ENCODE measurements around the gene TBX10. TPM values are rescaled to one million over a fixed set of nuclear protein-coding genes. Genes with fewer than 3 reads are reported as not detected.
A peak's percentile ranks its signal among the peaks of the same experiment; 100 is the strongest.

Gene TBX10
- total RNA-seq, 1 donor: not detected

- H3K4me3 ChIP-seq (ENCODE audit: low read depth, low read length): peak overlapping the region; percentile 82
- peak; percentile 58 for DNase-seq (ENCODE audit: low read depth)
- TF ChIP-seq, protein P1, sequence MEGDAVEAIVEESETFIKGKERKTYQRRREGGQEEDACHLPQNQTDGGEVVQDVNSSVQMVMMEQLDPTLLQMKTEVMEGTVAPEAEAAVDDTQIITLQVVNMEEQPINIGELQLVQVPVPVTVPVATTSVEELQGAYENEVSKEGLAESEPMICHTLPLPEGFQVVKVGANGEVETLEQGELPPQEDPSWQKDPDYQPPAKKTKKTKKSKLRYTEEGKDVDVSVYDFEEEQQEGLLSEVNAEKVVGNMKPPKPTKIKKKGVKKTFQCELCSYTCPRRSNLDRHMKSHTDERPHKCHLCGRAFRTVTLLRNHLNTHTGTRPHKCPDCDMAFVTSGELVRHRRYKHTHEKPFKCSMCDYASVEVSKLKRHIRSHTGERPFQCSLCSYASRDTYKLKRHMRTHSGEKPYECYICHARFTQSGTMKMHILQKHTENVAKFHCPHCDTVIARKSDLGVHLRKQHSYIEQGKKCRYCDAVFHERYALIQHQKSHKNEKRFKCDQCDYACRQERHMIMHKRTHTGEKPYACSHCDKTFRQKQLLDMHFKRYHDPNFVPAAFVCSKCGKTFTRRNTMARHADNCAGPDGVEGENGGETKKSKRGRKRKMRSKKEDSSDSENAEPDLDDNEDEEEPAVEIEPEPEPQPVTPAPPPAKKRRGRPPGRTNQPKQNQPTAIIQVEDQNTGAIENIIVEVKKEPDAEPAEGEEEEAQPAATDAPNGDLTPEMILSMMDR (IDR thresholded peaks at IDR 0.05; ENCODE audit: insufficient read depth, low read length): no peak
Measured at GRCh38 chr11:67584205-67584880, 55.2 kb downstream of the TBX10 start.

DNA sequence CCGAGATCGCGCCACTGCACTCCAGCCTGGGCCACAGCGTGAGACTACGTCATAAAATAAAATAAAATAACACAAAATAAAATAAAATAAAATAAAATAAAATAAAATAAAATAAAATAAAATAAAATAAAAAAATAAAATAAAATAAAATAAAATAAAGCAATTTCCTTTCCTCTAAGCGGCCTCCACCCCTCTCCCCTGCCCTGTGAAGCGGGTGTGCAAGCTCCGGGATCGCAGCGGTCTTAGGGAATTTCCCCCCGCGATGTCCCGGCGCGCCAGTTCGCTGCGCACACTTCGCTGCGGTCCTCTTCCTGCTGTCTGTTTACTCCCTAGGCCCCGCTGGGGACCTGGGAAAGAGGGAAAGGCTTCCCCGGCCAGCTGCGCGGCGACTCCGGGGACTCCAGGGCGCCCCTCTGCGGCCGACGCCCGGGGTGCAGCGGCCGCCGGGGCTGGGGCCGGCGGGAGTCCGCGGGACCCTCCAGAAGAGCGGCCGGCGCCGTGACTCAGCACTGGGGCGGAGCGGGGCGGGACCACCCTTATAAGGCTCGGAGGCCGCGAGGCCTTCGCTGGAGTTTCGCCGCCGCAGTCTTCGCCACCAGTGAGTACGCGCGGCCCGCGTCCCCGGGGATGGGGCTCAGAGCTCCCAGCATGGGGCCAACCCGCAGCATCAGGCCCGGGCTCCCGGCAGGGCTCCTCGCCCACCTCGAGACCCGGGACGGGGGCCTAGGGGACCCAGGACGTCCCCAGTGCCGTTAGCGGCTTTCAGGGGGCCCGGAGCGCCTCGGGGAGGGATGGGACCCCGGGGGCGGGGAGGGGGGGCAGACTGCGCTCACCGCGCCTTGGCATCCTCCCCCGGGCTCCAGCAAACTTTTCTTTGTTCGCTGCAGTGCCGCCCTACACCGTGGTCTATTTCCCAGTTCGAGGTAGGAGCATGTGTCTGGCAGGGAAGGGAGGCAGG, 56.0 kb downstream of the TBX10 start, which contains the start of gene GSTP1:
Gene GSTP1, plus strand, starts transcription at position 566 of the 958 bp plus-strand sequence. Its CDS starts 32 bp downstream, at position 598.
- peak within 1 kb of the TSS; percentile 82 for H3K4me3 ChIP-seq (ENCODE audit: low read depth, low read length)
- TF ChIP-seq, protein P1 (IDR thresholded peaks at IDR 0.05; ENCODE audit: insufficient read depth, low read length): peak; percentile 57
- DNase-seq (ENCODE audit: low read depth): peak; percentile 85

GRCh38 chr11:67582011-67582410, 57.6 kb downstream of the TBX10 start:
- H3K4me3 ChIP-seq (ENCODE audit: low read depth, low read length): no peak overlapping the region
- TF ChIP-seq, protein P1 (IDR thresholded peaks at IDR 0.05; ENCODE audit: insufficient read depth, low read length): no peak
- DNase-seq (ENCODE audit: low read depth): no peak

DNA sequence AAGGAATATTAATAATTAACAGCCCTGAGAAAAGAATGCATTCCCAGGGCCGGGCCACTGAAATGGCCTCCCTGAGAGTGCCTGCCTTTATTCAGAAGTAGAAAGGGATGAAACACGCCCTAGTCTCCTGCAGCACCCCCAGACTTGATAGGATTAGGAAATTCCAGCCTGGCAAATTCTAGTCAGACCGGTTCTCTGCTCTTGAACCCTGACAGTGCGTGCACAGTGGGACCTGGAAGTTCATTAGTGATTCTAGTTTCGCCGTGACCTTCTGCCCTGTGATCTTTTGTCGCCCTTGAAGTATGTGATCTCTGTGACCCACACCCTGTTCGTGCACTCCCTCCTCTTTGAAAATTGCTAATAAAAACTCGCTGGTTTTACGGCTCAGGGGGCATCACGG, 58.1 kb downstream of the TBX10 start:
- DNase-seq (ENCODE audit: low read depth): no peak
- no peak overlapping the region for H3K4me3 ChIP-seq (ENCODE audit: low read depth, low read length)
- TF ChIP-seq, protein P1 (IDR thresholded peaks at IDR 0.05; ENCODE audit: insufficient read depth, low read length): no peak

Small RNAs within 50 kb of the gene (small RNA-seq; reads per million reads assigned to genes)
- not detected for gene AP003385.3
- gene RPL37P2: not detected

Other genes with a start within 250 kb of the TBX10 start
- gene RAD9A, start 247.8 kb downstream of the TBX10 start, total RNA-seq (ENCODE audit: low replicate concordance): 4.7 and 11.2 TPM in 2 replicates
- gene PPP1CA, start 237.9 kb downstream of the TBX10 start, total RNA-seq (ENCODE audit: low replicate concordance): 97.6 and 129 TPM in 2 replicates
- not detected in 2 replicates for gene TBC1D10C, start 235.7 kb downstream of the TBX10 start, total RNA-seq (ENCODE audit: low replicate concordance)
- 0.09 and 0.16 TPM in 2 replicates for gene CARNS1, start 224.1 kb downstream of the TBX10 start, total RNA-seq (ENCODE audit: low replicate concordance)
- gene RPS6KB2, start 211.3 kb downstream of the TBX10 start, total RNA-seq (ENCODE audit: low replicate concordance): 19.7 and 35.6 TPM in 2 replicates
- 0.41 and 0.45 TPM in 2 replicates for gene PTPRCAP, start 202.1 kb downstream of the TBX10 start, total RNA-seq (ENCODE audit: low replicate concordance)
- gene CORO1B, start 196.3 kb downstream of the TBX10 start, total RNA-seq (ENCODE audit: low replicate concordance): 42.3 and 76.4 TPM in 2 replicates
- gene GPR152, start 187.0 kb downstream of the TBX10 start, total RNA-seq (ENCODE audit: low replicate concordance): not detected in 2 replicates
- gene CABP4, start 184.4 kb downstream of the TBX10 start, total RNA-seq (ENCODE audit: low replicate concordance): not detected in 2 replicates
- 19.2 and 27.9 TPM in 2 replicates for gene TMEM134, start 170.5 kb downstream of the TBX10 start, total RNA-seq (ENCODE audit: low replicate concordance)
- gene AIP, start 156.7 kb downstream of the TBX10 start, total RNA-seq (ENCODE audit: low replicate concordance): 38.4 and 75.9 TPM in 2 replicates
- gene PITPNM1, start 134.4 kb downstream of the TBX10 start, total RNA-seq (ENCODE audit: low replicate concordance): 9.2 and 24.0 TPM in 2 replicates
- 8.7 and 22.1 TPM in 2 replicates for gene CDK2AP2, start 131.6 kb downstream of the TBX10 start, total RNA-seq (ENCODE audit: low replicate concordance)
- gene CABP2, start 116.3 kb downstream of the TBX10 start, total RNA-seq (ENCODE audit: low replicate concordance): not detected in 2 replicates
- gene GSTP1, start 56.0 kb downstream of the TBX10 start, total RNA-seq (ENCODE audit: low replicate concordance): 172 and 538 TPM in 2 replicates
- gene NDUFV1, start 32.8 kb downstream of the TBX10 start, total RNA-seq (ENCODE audit: low replicate concordance): 116 and 138 TPM in 2 replicates
- 8.4 and 9.5 TPM in 2 replicates for gene NUDT8, start 9.8 kb downstream of the TBX10 start, total RNA-seq (ENCODE audit: low replicate concordance)
- not detected in 2 replicates for gene ACY3, start 11.0 kb upstream of the TBX10 start, total RNA-seq (ENCODE audit: low replicate concordance)
- not detected in 2 replicates for gene ALDH3B2, start 34.9 kb upstream of the TBX10 start, total RNA-seq (ENCODE audit: low replicate concordance)